Duodenal mucosa (tissue), 2 donors: ENCODE results near the gene SIRT7.

Experiments
- H3K27ac ChIP-seq: one replicate; pipeline ENCODE4 v1.7.0; 2013; ENCODE audit warnings: low read depth, low read length
- H3K27me3 ChIP-seq, 2 donors: one replicate each; pipeline ENCODE4 v1.7.0; 2013; ENCODE audit warnings: low read length in 2 of 2, control low read depth in 1 of 2; ENCODE audit not compliant: insufficient read depth in 2 of 2, control insufficient read depth in 1 of 2
- H3K36me3 ChIP-seq, 2 donors: one replicate each; pipeline ENCODE4 v1.7.0; 2013; ENCODE audit warnings: low read length in 2 of 2, control low read depth in 1 of 2; ENCODE audit not compliant: insufficient read depth in 2 of 2, control insufficient read depth in 1 of 2
- H3K4me1 ChIP-seq, 2 donors: one replicate each; pipeline ENCODE4 v1.7.0; 2013; ENCODE audit warnings: low read length in 2 of 2, control low read depth in 1 of 2; ENCODE audit not compliant: insufficient read depth in 2 of 2, control insufficient read depth in 1 of 2
- H3K4me3 ChIP-seq, 2 donors: one replicate each; pipeline ENCODE4 v1.7.0; 2013; ENCODE audit warnings: low read length in 2 of 2, low read depth in 1 of 2
- H3K9ac ChIP-seq, 2 donors: one replicate each; pipeline ENCODE4 v1.7.0; 2013; ENCODE audit warnings: low read length in 2 of 2, low read depth in 1 of 2
- H3K9me3 ChIP-seq, 2 donors: one replicate each; pipeline ENCODE4 v1.7.0; 2013; ENCODE audit warnings: low read length in 2 of 2, control low read depth in 1 of 2; ENCODE audit not compliant: control insufficient read depth in 1 of 2

SIRT7 gene

GRCh38 chr17:81925860-81926450 is 8.0 kb upstream of the SIRT7 start:
- Histone ChIP-seq H3K4me3 (peak overlapping the region; percentile 67 to 74), H3K9me3 (no peaks in the 10 kb centered on the region), H3K27me3 (peaks cover 6 to 12% of the 10 kb centered on the region in 2 donors), H3K9ac (peak overlapping the region; percentile 67 to 84), H3K4me1 (peaks cover 37 to 60% of the 10 kb centered on the region in 2 donors), H3K27ac (peak overlapping the region; percentile 88), H3K36me3 (peaks cover 0 to 13% of the 10 kb centered on the region in 2 donors)

DNA sequence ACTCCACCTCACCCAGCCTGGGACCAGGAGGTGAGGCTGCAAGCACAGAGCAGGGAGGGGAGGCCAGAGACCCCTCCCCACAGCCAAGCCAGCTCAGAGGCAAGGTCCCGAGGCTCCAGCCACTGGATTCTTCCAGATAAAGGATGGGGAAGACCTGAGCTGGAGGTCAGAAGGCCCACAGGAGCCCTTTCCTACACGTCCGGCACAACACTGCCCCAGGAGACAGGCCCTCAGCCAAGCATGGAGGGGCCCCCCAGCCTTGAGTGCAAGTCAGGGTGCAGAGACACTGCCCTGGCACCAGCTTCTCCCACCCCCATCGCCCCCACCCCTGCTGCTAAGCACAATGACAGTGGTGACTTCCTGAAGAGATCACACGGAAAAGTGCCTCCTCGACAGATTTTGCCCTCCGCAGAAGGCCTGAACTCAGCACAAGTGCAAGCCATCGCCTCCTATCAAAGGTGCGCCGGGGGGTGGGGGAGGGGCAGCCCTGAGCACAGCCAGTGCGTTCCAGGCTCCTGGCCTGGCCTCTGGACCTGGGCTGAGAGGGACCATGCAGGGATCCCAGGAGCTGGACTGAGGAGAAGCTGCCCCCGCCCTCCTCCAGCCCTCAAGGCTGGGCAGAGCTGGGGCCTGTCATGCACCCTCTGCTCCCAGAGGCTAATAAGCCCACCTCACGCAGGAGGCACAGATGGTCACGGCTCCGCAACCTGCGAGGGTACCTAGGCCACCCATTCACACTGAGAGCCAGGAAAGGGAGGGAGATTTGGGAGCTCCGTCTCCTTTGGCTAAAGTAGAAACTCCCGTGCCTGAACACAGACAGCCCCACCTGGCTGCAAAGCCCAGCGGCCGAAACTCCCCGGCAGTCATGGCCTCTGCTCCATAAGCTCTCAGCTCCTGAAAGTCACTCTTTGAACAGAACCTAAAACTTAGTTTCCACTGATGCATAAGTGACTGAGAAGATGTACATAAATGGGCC is 6.9 kb upstream of the SIRT7 start:
- H3K4me3 ChIP-seq: peak overlapping the region; percentile 28 to 52
- no peaks in the 10 kb centered on the region for H3K9me3 ChIP-seq
- H3K27ac ChIP-seq: peak overlapping the region; percentile 25
- peaks cover 44 to 65% of the 10 kb centered on the region in 2 donors for H3K4me1 ChIP-seq
- peaks cover 0 to 15% of the 10 kb centered on the region in 2 donors for H3K36me3 ChIP-seq
- peaks cover 6 to 12% of the 10 kb centered on the region in 2 donors for H3K27me3 ChIP-seq
- peak overlapping the region; percentile 33 to 47 for H3K9ac ChIP-seq

GRCh38 chr17:81923302-81924260 is 5.6 kb upstream of the SIRT7 start:
- Histone ChIP-seq H3K9me3 (no peaks in the 10 kb centered on the region), H3K9ac (peak overlapping the region; percentile 33 to 51), H3K4me3 (peak overlapping the region; percentile 50 to 52), H3K4me1 (peaks cover 54 to 72% of the 10 kb centered on the region in 2 donors), H3K27ac (peak overlapping the region; percentile 42), H3K27me3 (peaks cover 0 to 3% of the 10 kb centered on the region in 2 donors), H3K36me3 (peaks cover 0 to 19% of the 10 kb centered on the region in 2 donors)

- peaks cover 58 to 71% of the 10 kb centered on the region in 2 donors for H3K4me1 ChIP-seq
- no peak overlapping the region for H3K4me3 ChIP-seq
- H3K9ac ChIP-seq: no peak overlapping the region
- H3K9me3 ChIP-seq: no peaks in the 10 kb centered on the region
- peak overlapping the region; percentile 3 for H3K27ac ChIP-seq
- no peaks in the 10 kb centered on the region for H3K27me3 ChIP-seq
- peaks cover 0 to 19% of the 10 kb centered on the region in 2 donors for H3K36me3 ChIP-seq
Measured at GRCh38 chr17:81922566-81923301, 4.8 kb upstream of the SIRT7 start.

DNA sequence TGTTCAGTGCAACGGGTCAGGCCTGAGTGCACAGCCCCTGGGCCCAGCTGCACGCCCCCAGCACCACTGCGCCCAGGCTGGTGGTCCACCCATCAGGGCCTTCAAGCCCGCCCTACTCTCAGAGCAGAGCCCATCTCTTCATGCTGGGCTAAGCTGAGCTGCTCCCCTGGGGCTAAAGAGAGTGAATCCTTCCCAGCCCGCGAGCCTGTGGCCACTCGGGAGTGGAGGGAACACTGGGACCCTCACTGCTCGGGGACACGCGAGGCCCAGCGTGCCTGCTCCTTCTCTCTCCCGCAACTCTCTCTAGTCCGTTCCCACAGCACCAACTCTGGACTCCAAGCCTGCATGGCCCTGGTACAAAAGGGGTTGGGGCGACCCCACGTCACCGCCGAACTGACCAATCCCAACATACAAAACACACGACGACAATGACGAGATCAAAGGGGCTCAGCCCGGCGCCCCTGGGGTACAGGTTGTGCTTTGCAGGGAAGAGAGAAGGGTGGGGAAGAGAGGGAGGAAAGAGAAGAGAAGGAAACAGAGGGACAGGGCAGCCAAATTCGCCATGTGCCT is 4.1 kb upstream of the SIRT7 start:
- peaks cover 60 to 75% of the 10 kb centered on the region in 2 donors for H3K4me1 ChIP-seq
- no peak overlapping the region for H3K9ac ChIP-seq
- H3K4me3 ChIP-seq: no peak overlapping the region
- no peak overlapping the region for H3K27ac ChIP-seq
- H3K27me3 ChIP-seq: no peaks in the 10 kb centered on the region
- peaks cover 0 to 19% of the 10 kb centered on the region in 2 donors for H3K36me3 ChIP-seq
- H3K9me3 ChIP-seq: no peaks in the 10 kb centered on the region

GRCh38 chr17:81921537-81921862 is 3.5 kb upstream of the SIRT7 start:
- Histone ChIP-seq H3K27ac (no peak overlapping the region), H3K27me3 (no peaks in the 10 kb centered on the region), H3K4me3 (no peak overlapping the region), H3K4me1 (peaks cover 66 to 81% of the 10 kb centered on the region in 2 donors), H3K9ac (no peak overlapping the region), H3K36me3 (peaks cover 0 to 19% of the 10 kb centered on the region in 2 donors), H3K9me3 (no peaks in the 10 kb centered on the region)

DNA sequence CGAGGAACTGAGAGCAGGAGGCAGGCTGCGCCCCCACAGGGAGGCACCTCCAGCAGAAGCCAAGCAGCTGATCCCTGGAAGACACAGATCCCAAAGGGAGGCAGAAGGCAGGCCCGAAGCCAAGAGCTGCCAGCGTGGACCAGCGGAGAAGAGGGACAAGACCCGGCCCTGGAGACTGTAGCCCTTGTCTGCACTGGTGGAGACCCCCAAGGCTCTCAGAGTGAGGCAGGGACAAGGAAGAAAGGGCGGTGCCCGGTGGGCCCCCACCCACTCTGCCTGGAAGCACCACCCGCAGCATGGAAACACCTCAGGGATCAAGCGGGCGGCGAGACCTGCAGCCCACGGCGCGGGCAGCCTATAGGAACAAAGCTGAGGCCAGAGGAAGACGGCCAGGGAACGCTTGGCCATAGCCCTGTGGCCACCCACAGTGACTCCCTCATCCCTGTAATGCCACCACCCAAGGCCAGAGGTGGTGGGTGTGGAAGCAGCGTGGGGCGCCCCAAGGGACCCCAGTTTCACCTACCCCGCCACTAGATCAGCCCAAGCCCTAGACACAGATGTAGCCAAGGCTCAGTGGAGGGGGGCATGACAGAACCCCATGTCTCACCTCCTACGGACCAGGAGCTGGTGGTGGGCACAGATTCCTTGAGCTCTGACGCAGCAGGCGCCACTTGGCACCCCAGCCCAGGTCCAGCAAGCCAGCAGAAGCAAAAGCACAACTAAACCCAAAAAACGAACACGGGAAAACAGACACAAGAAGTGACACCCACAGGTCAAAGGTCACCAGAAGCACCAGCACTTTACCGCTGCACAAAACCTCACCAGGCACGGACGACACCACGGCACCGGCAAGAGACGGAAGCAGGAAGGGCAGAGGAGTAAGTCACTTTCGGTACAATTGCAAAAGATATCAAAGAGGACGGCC is 2.9 kb upstream of the SIRT7 start:
- no peak overlapping the region for H3K4me3 ChIP-seq
- H3K27ac ChIP-seq: no peak overlapping the region
- H3K4me1 ChIP-seq: peaks cover 67 to 77% of the 10 kb centered on the region in 2 donors
- H3K27me3 ChIP-seq: no peaks in the 10 kb centered on the region
- no peaks in the 10 kb centered on the region for H3K9me3 ChIP-seq
- peaks cover under 1 to 21% of the 10 kb centered on the region in 2 donors for H3K36me3 ChIP-seq
- no peak overlapping the region for H3K9ac ChIP-seq

- peaks cover 52 to 58% of the 10 kb centered on the region in 2 donors for H3K4me1 ChIP-seq
Measured at GRCh38 chr17:81918832-81919545, 1.0 kb upstream of the SIRT7 start.

More at GRCh38 chr17:81918832-81919545, 1.0 kb upstream of the SIRT7 start:
- Histone ChIP-seq H3K9ac (peak overlapping the region; percentile 27 to 33), H3K4me3 (no peak overlapping the region), H3K27ac (peak overlapping the region; percentile 74), H3K9me3 (no peaks in the 10 kb centered on the region), H3K27me3 (no peaks in the 10 kb centered on the region), H3K36me3 (peaks cover 19 to 40% of the 10 kb centered on the region in 2 donors)
